Measurements from ENCODE around the gene SYNPR. TPM values are rescaled to one million over a fixed set of nuclear protein-coding genes. Genes with fewer than 3 reads are reported as not detected.

Gene SYNPR
- total RNA-seq, 1 experiment from 2014 or later, result not detected

DNA sequence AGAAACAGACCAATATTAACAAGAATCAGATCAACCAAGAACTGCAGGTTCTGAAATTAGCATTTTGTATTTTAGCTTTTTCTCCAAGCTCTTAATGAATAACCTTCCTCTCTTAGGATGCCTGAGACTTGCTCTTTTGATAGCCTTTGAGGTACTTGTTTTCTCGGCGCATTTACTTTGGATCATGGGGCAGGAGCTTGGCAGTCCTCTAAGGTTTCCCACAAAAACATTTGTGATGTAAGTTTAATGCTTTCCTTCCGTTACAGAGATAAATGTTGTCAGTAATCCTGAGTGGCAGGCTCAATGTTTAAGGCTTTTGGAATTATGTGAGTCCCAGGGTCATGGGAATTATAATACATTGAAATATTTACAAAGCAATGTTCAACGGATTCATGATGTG, 236.6 kb downstream of the SYNPR start:
- ChIA-PET CTCF (no interaction called here), POLR2A (ENCODE audit: unreplicated experiment) (no interaction called here)
- Histone ChIP-seq H3K4me2 (ENCODE audit: low read length) (no peak overlapping the region), H3F3A (ENCODE audit: low read length, unreplicated experiment) (no peaks in the 10 kb centered on the region), H3K9me2 (replicated peaks; ENCODE audit: low read length) (no peaks in the 10 kb centered on the region), H3K27ac (ENCODE audit: low read length) (no peak overlapping the region), H3K36me3 (ENCODE audit: low read depth, low read length) (no peaks in the 10 kb centered on the region), H3K4me1 (ENCODE audit: insufficient read depth, low read length) (no peaks in the 10 kb centered on the region), H2AFZ (ENCODE audit: low read length) (no peak overlapping the region), H3K9ac (ENCODE audit: low read length) (no peak overlapping the region), H3K27me3 (ENCODE audit: low read length) (no peaks in the 10 kb centered on the region; the same call in 1 of the 2 replicates), H4K20me1 (ENCODE audit: low read length) (no peaks in the 10 kb centered on the region), H3K9me3 (ENCODE audit: low read length) (0 out of 2 replicates have a peak, but pooled peaks cover 3% of the 10 kb centered on the region), H3K4me3 (ENCODE audit: low read length) (no peak overlapping the region), H3K79me2 (ENCODE audit: low read length) (no peaks in the 10 kb centered on the region)
- DNase-seq (no peak), ATAC-seq (no peak)
- no TSS peak for BruUV-seq (replicated peaks)
- intact Hi-C loops (cut with micrococcal nuclease), result no loop called here
- TF ChIP-seq EZH2phosphoT487 (IDR thresholded peaks at IDR 0.05; ENCODE audit: borderline replicate concordance, low read length), result no peak
- TF ChIP-seq, protein P1, sequence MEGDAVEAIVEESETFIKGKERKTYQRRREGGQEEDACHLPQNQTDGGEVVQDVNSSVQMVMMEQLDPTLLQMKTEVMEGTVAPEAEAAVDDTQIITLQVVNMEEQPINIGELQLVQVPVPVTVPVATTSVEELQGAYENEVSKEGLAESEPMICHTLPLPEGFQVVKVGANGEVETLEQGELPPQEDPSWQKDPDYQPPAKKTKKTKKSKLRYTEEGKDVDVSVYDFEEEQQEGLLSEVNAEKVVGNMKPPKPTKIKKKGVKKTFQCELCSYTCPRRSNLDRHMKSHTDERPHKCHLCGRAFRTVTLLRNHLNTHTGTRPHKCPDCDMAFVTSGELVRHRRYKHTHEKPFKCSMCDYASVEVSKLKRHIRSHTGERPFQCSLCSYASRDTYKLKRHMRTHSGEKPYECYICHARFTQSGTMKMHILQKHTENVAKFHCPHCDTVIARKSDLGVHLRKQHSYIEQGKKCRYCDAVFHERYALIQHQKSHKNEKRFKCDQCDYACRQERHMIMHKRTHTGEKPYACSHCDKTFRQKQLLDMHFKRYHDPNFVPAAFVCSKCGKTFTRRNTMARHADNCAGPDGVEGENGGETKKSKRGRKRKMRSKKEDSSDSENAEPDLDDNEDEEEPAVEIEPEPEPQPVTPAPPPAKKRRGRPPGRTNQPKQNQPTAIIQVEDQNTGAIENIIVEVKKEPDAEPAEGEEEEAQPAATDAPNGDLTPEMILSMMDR (conservative IDR thresholded peaks at IDR 0.05; ENCODE audit: low read depth, low read length), result no peak
- TF ChIP-seq EZH2 (IDR thresholded peaks at IDR 0.05; ENCODE audit: low read length, unreplicated experiment), result no peak

GRCh38 chr3:63519426-63519825, 241.3 kb downstream of the SYNPR start:
- Histone ChIP-seq H4K20me1 (ENCODE audit: low read length) (no peaks in the 10 kb centered on the region), H2AFZ (ENCODE audit: low read length) (no peak overlapping the region), H3K4me2 (ENCODE audit: low read length) (no peak overlapping the region), H3F3A (ENCODE audit: low read length, unreplicated experiment) (no peaks in the 10 kb centered on the region), H3K4me1 (ENCODE audit: insufficient read depth, low read length) (no peaks in the 10 kb centered on the region), H3K9ac (ENCODE audit: low read length) (no peak overlapping the region), H3K27ac (ENCODE audit: low read length) (no peak overlapping the region), H3K9me3 (ENCODE audit: low read length) (0 out of 2 replicates have a peak, but pooled peaks cover 3% of the 10 kb centered on the region), H3K9me2 (replicated peaks; ENCODE audit: low read length) (no peaks in the 10 kb centered on the region), H3K4me3 (ENCODE audit: low read length) (no peak overlapping the region), H3K36me3 (ENCODE audit: low read depth, low read length) (no peaks in the 10 kb centered on the region), H3K79me2 (ENCODE audit: low read length) (no peaks in the 10 kb centered on the region), H3K27me3 (ENCODE audit: low read length) (peaks cover 3% of the 10 kb centered on the region; the same call in 1 of the 2 replicates)
- ChIA-PET POLR2A (ENCODE audit: unreplicated experiment) (no interaction called here), CTCF (no interaction called here)
- intact Hi-C loops (cut with micrococcal nuclease), result no loop called here
- no TSS peak for BruUV-seq (replicated peaks)
- TF ChIP-seq, protein P1 (conservative IDR thresholded peaks at IDR 0.05; ENCODE audit: low read depth, low read length), result no peak
- TF ChIP-seq EZH2phosphoT487 (IDR thresholded peaks at IDR 0.05; ENCODE audit: borderline replicate concordance, low read length), result no peak
- TF ChIP-seq EZH2 (IDR thresholded peaks at IDR 0.05; ENCODE audit: low read length, unreplicated experiment), result no peak
- DNase-seq (no peak), ATAC-seq (no peak)

DNA sequence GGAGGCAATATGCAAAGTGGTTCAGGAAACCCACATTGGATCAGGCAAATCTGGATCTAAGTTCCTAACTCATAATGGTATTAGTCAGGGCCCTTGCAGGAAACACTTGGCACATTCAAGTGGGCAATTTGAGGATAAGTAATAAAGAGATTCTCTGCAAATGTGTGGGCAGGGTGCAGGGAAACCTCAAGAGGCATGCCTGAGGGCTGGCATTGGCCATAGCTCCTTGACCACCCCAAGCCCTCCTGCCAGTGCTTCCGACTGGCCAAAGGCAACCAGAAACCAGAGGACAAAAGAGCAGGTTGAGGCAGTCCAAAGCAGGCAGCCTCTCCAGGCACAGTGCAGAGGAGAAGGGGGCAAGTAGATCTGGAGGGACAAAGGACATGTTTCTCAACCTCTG, 243.5 kb downstream of the SYNPR start:
- no peak overlapping the region for H3K27ac ChIP-seq (ENCODE audit: low read length)
- H3K27me3 ChIP-seq (ENCODE audit: low read length), result peaks cover 3% of the 10 kb centered on the region; the same call in 1 of the 2 replicates
- ATAC-seq, result no peak
- H3K9me2 ChIP-seq (replicated peaks; ENCODE audit: low read length), result no peaks in the 10 kb centered on the region
- POLR2A ChIA-PET (ENCODE audit: unreplicated experiment), result no interaction called here
- no peaks in the 10 kb centered on the region for H3F3A ChIP-seq (ENCODE audit: low read length, unreplicated experiment)
- H3K4me3 ChIP-seq (ENCODE audit: low read length), result no peak overlapping the region
- BruUV-seq (replicated peaks), result no TSS peak
- no peaks in the 10 kb centered on the region for H4K20me1 ChIP-seq (ENCODE audit: low read length)
- no peak for DNase-seq
- intact Hi-C loops (cut with micrococcal nuclease), result no loop called here
- H3K36me3 ChIP-seq (ENCODE audit: low read depth, low read length), result no peaks in the 10 kb centered on the region
- no peak overlapping the region for H2AFZ ChIP-seq (ENCODE audit: low read length)
- H3K9me3 ChIP-seq (ENCODE audit: low read length), result 0 out of 2 replicates have a peak, but pooled peaks cover 3% of the 10 kb centered on the region
- no peak overlapping the region for H3K9ac ChIP-seq (ENCODE audit: low read length)
- H3K4me2 ChIP-seq (ENCODE audit: low read length), result no peak overlapping the region
- no peak for TF ChIP-seq EZH2phosphoT487 (IDR thresholded peaks at IDR 0.05; ENCODE audit: borderline replicate concordance, low read length)
- TF ChIP-seq, protein P1 (conservative IDR thresholded peaks at IDR 0.05; ENCODE audit: low read depth, low read length), result no peak
- no peak for TF ChIP-seq EZH2 (IDR thresholded peaks at IDR 0.05; ENCODE audit: low read length, unreplicated experiment)
- H3K4me1 ChIP-seq (ENCODE audit: insufficient read depth, low read length), result no peaks in the 10 kb centered on the region
- CTCF ChIA-PET, result no interaction called here
- no peaks in the 10 kb centered on the region for H3K79me2 ChIP-seq (ENCODE audit: low read length)

Measured in PC-3 (cell line).